HUES6 (cell line): Measurements from ENCODE around the gene PTPN13.

Experiments
- H3K27ac ChIP-seq: 2 replicates; pipeline ENCODE4 v1.7.0; 2013; ENCODE audit warnings: low read depth, mild to moderate bottlenecking, low read length, inconsistent platforms
- H3K27me3 ChIP-seq: 2 replicates; pipeline ENCODE4 v1.6.1; 2013; ENCODE audit warnings: low read length; ENCODE audit not compliant: control insufficient read depth, insufficient read depth
- H3K36me3 ChIP-seq: 2 replicates; pipeline ENCODE4 v1.6.1; 2013; ENCODE audit warnings: low read length; ENCODE audit not compliant: control insufficient read depth, insufficient read depth
- H3K4me1 ChIP-seq: 2 replicates; pipeline ENCODE4 v1.6.1; 2013; ENCODE audit warnings: low read length; ENCODE audit not compliant: control insufficient read depth, insufficient read depth
- H3K4me3 ChIP-seq: 2 replicates; pipeline ENCODE4 v1.5.1; 2013; ENCODE audit warnings: low read depth, low read length
- H3K9ac ChIP-seq: one replicate; pipeline ENCODE4 v1.6.1; 2013; ENCODE audit warnings: mild to moderate bottlenecking, low read length
- H3K9me3 ChIP-seq: 2 replicates; pipeline ENCODE4 v1.6.1; 2013; ENCODE audit warnings: low read depth, low read length; ENCODE audit not compliant: control insufficient read depth, insufficient read depth

PTPN13 gene

GRCh38 chr4:86816501-86817273, 222.6 kb downstream of the PTPN13 start:
- no peaks in the 10 kb centered on the region for H3K4me1 ChIP-seq
- H3K27me3 ChIP-seq, result no peaks in the 10 kb centered on the region
- no peak overlapping the region for H3K27ac ChIP-seq
- H3K36me3 ChIP-seq, result peaks cover 39% of the 10 kb centered on the region
- H3K9me3 ChIP-seq, result peaks cover 11% of the 10 kb centered on the region; the same call in 1 of the 2 replicates
- no peak overlapping the region for H3K4me3 ChIP-seq
- H3K9ac ChIP-seq, result no peak overlapping the region

- Histone ChIP-seq H3K4me3 (no peak overlapping the region), H3K9me3 (peaks cover 11% of the 10 kb centered on the region; the same call in 1 of the 2 replicates), H3K27ac (no peak overlapping the region), H3K9ac (no peak overlapping the region), H3K36me3 (peaks cover 27% of the 10 kb centered on the region), H3K4me1 (no peaks in the 10 kb centered on the region), H3K27me3 (no peaks in the 10 kb centered on the region)
Observed at GRCh38 chr4:86818211-86818610, 224.1 kb downstream of the PTPN13 start.

GRCh38 chr4:86818841-86819240, 224.7 kb downstream of the PTPN13 start:
- no peaks in the 10 kb centered on the region for H3K27me3 ChIP-seq
- no peak overlapping the region for H3K4me3 ChIP-seq
- H3K27ac ChIP-seq, result no peak overlapping the region
- no peaks in the 10 kb centered on the region for H3K4me1 ChIP-seq
- no peak overlapping the region for H3K9ac ChIP-seq
- H3K36me3 ChIP-seq, result peaks cover 22% of the 10 kb centered on the region
- peaks cover 11% of the 10 kb centered on the region; the same call in 1 of the 2 replicates for H3K9me3 ChIP-seq

GRCh38 chr4:86819561-86819960, 225.4 kb downstream of the PTPN13 start:
- H3K9me3 ChIP-seq, result peaks cover 11% of the 10 kb centered on the region; the same call in 1 of the 2 replicates
- H3K36me3 ChIP-seq, result peaks cover 19% of the 10 kb centered on the region
- no peak overlapping the region for H3K9ac ChIP-seq
- no peaks in the 10 kb centered on the region for H3K4me1 ChIP-seq
- no peak overlapping the region for H3K27ac ChIP-seq
- H3K4me3 ChIP-seq, result no peak overlapping the region
- H3K27me3 ChIP-seq, result no peaks in the 10 kb centered on the region

- Histone ChIP-seq H3K4me3 (no peak overlapping the region), H3K36me3 (peaks cover 3% of the 10 kb centered on the region; the same call in 1 of the 2 replicates), H3K27me3 (no peaks in the 10 kb centered on the region), H3K27ac (no peak overlapping the region), H3K4me1 (no peaks in the 10 kb centered on the region), H3K9me3 (no peaks in the 10 kb centered on the region), H3K9ac (no peak overlapping the region)
Observed at GRCh38 chr4:86821151-86821550, 227.0 kb downstream of the PTPN13 start.

GRCh38 chr4:86822136-86822535, 228.0 kb downstream of the PTPN13 start:
- Histone ChIP-seq H3K4me1 (no peaks in the 10 kb centered on the region), H3K9me3 (no peaks in the 10 kb centered on the region), H3K27me3 (no peaks in the 10 kb centered on the region), H3K27ac (no peak overlapping the region), H3K4me3 (no peak overlapping the region), H3K36me3 (no peaks in the 10 kb centered on the region), H3K9ac (no peak overlapping the region)

GRCh38 chr4:86825511-86825910, 231.4 kb downstream of the PTPN13 start:
- Histone ChIP-seq H3K27me3 (no peaks in the 10 kb centered on the region), H3K27ac (no peak overlapping the region), H3K9me3 (no peaks in the 10 kb centered on the region), H3K9ac (no peak overlapping the region), H3K4me3 (no peak overlapping the region), H3K4me1 (no peaks in the 10 kb centered on the region), H3K36me3 (no peaks in the 10 kb centered on the region)

GRCh38 chr4:86831262-86832130, 237.4 kb downstream of the PTPN13 start:
- H3K4me3 ChIP-seq, result no peak overlapping the region
- no peak overlapping the region for H3K9ac ChIP-seq
- no peaks in the 10 kb centered on the region for H3K36me3 ChIP-seq
- H3K9me3 ChIP-seq, result no peaks in the 10 kb centered on the region
- no peak overlapping the region for H3K27ac ChIP-seq
- no peaks in the 10 kb centered on the region for H3K27me3 ChIP-seq
- H3K4me1 ChIP-seq, result no peaks in the 10 kb centered on the region

- Histone ChIP-seq H3K9ac (no peak overlapping the region), H3K4me3 (no peak overlapping the region), H3K36me3 (no peaks in the 10 kb centered on the region), H3K27me3 (no peaks in the 10 kb centered on the region), H3K9me3 (no peaks in the 10 kb centered on the region), H3K4me1 (no peaks in the 10 kb centered on the region), H3K27ac (no peak overlapping the region)
Observed at GRCh38 chr4:86833615-86834014, 239.5 kb downstream of the PTPN13 start.

GRCh38 chr4:86834901-86835300, 240.8 kb downstream of the PTPN13 start:
- no peaks in the 10 kb centered on the region for H3K36me3 ChIP-seq
- no peak overlapping the region for H3K4me3 ChIP-seq
- H3K27me3 ChIP-seq, result no peaks in the 10 kb centered on the region
- H3K27ac ChIP-seq, result no peak overlapping the region
- no peak overlapping the region for H3K9ac ChIP-seq
- no peaks in the 10 kb centered on the region for H3K9me3 ChIP-seq
- no peaks in the 10 kb centered on the region for H3K4me1 ChIP-seq

- Histone ChIP-seq H3K9ac (no peak overlapping the region), H3K9me3 (no peaks in the 10 kb centered on the region), H3K4me3 (no peak overlapping the region), H3K36me3 (no peaks in the 10 kb centered on the region), H3K4me1 (no peaks in the 10 kb centered on the region), H3K27ac (no peak overlapping the region), H3K27me3 (no peaks in the 10 kb centered on the region)
Observed at GRCh38 chr4:86835677-86836076, 241.6 kb downstream of the PTPN13 start.
